Measurements from ENCODE around the gene ZNF358.

GRCh38 chr19:7522072-7522922, 6.4 kb downstream of the ZNF358 start, which contains the start of gene MCOLN1:
- TF ChIP-seq POLR2A (IDR thresholded peaks at IDR 0.05) (peak; percentile 56), POLR2AphosphoS5 (IDR thresholded peaks at IDR 0.05) (peak; percentile 82 to 85 (median 82))

Data from transverse colon (tissue), 3 donors.